Measurements from ENCODE around the gene CRACR2B.
A peak's percentile ranks its signal among the peaks of the same experiment; 100 is the strongest.

The CRACR2B gene

GRCh38 chr11:875203-875602 is 47.5 kb downstream of the CRACR2B start:
- H3K27me3 ChIP-seq: no peaks in the 10 kb centered on the region
- TF ChIP-seq CTCF (IDR thresholded peaks at IDR 0.05; ENCODE audit: low read depth, low read length): no peak
- DNase-seq: no peak
- H3K9me3 ChIP-seq: no peaks in the 10 kb centered on the region
- no peak overlapping the region for H3K4me3 ChIP-seq (ENCODE audit: low read depth, low read length)
- no peaks in the 10 kb centered on the region for H3K4me1 ChIP-seq
- no peaks in the 10 kb centered on the region for H3K36me3 ChIP-seq

GRCh38 chr11:875769-876301 is 48.1 kb downstream of the CRACR2B start:
- Histone ChIP-seq H3K9me3 (no peaks in the 10 kb centered on the region), H3K4me1 (no peaks in the 10 kb centered on the region), H3K4me3 (ENCODE audit: low read depth, low read length) (no peak overlapping the region), H3K36me3 (no peaks in the 10 kb centered on the region), H3K27me3 (no peaks in the 10 kb centered on the region)
- no peak for TF ChIP-seq CTCF (IDR thresholded peaks at IDR 0.05; ENCODE audit: low read depth, low read length)
- DNase-seq: no peak

GRCh38 chr11:876545-876944 is 48.8 kb downstream of the CRACR2B start:
- no peak for DNase-seq
- Histone ChIP-seq H3K36me3 (no peaks in the 10 kb centered on the region), H3K9me3 (no peaks in the 10 kb centered on the region), H3K27me3 (no peaks in the 10 kb centered on the region), H3K4me1 (no peaks in the 10 kb centered on the region), H3K4me3 (ENCODE audit: low read depth, low read length) (no peak overlapping the region)
- TF ChIP-seq CTCF (IDR thresholded peaks at IDR 0.05; ENCODE audit: low read depth, low read length): no peak

- no peak for TF ChIP-seq CTCF (IDR thresholded peaks at IDR 0.05; ENCODE audit: low read depth, low read length)
- peak; percentile 69 for DNase-seq
Measured at GRCh38 chr11:877565-877964, 49.8 kb downstream of the CRACR2B start.

GRCh38 chr11:880447-880846 is 52.7 kb downstream of the CRACR2B start:
- Histone ChIP-seq H3K9me3 (no peaks in the 10 kb centered on the region), H3K36me3 (no peaks in the 10 kb centered on the region), H3K4me3 (ENCODE audit: low read depth, low read length) (no peak overlapping the region), H3K27me3 (no peaks in the 10 kb centered on the region), H3K4me1 (no peaks in the 10 kb centered on the region)
- DNase-seq: no peak
- TF ChIP-seq CTCF (IDR thresholded peaks at IDR 0.05; ENCODE audit: low read depth, low read length): no peak

More at GRCh38 chr11:877565-877964, 49.8 kb downstream of the CRACR2B start:
- H3K27me3 ChIP-seq: no peaks in the 10 kb centered on the region
- H3K4me1 ChIP-seq: no peaks in the 10 kb centered on the region
- no peaks in the 10 kb centered on the region for H3K9me3 ChIP-seq
- H3K36me3 ChIP-seq: no peaks in the 10 kb centered on the region
- H3K4me3 ChIP-seq (ENCODE audit: low read depth, low read length): no peak overlapping the region

All from BE2C (cell line).